LNCAP (cell line): ENCODE data around the gene STRN3.

Experiments
- TF ChIP-seq, protein P1 (sequence below): fragments of 450-650 bp; IDR thresholded peaks from 2 replicates; pipeline ENCODE4 v1.5.1; 2017; ENCODE audit warnings: mild to moderate bottlenecking

STRN3 gene

DNA sequence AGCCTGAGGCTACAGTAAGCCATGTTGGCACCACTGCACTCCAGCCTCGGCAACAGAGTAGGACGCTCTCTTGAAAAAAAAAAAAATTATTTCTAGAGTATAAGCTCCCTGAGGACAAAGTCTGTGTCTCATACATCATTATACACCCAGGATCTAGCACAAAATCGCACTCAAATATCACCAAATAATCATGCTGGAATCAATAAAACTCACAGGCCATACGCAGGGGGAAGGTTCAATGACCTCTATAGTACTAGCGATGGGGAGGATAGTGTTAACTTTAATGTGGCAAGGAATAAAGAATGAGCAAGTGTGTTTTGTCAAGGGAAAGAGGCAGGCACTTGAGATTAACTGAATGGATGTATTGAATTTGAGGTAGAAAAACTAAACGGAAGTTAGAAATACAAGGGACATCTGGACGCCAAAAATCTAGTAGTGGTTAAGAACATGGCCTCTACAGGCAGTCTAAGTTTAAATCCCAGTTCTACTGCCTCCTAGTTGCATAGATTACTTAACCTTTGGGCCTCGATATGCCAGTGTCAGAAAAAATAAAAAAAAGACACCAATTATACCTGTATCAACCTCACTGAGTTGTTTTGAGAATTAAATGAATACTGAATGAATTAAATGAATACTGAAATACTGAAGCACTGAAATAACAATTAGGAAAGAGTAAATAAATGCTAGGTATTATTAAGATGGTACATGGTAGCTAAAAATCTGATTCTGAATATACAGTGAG lies 5.2 kb downstream of the STRN3 start:
- TF ChIP-seq, protein P1, sequence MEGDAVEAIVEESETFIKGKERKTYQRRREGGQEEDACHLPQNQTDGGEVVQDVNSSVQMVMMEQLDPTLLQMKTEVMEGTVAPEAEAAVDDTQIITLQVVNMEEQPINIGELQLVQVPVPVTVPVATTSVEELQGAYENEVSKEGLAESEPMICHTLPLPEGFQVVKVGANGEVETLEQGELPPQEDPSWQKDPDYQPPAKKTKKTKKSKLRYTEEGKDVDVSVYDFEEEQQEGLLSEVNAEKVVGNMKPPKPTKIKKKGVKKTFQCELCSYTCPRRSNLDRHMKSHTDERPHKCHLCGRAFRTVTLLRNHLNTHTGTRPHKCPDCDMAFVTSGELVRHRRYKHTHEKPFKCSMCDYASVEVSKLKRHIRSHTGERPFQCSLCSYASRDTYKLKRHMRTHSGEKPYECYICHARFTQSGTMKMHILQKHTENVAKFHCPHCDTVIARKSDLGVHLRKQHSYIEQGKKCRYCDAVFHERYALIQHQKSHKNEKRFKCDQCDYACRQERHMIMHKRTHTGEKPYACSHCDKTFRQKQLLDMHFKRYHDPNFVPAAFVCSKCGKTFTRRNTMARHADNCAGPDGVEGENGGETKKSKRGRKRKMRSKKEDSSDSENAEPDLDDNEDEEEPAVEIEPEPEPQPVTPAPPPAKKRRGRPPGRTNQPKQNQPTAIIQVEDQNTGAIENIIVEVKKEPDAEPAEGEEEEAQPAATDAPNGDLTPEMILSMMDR = no peak

DNA sequence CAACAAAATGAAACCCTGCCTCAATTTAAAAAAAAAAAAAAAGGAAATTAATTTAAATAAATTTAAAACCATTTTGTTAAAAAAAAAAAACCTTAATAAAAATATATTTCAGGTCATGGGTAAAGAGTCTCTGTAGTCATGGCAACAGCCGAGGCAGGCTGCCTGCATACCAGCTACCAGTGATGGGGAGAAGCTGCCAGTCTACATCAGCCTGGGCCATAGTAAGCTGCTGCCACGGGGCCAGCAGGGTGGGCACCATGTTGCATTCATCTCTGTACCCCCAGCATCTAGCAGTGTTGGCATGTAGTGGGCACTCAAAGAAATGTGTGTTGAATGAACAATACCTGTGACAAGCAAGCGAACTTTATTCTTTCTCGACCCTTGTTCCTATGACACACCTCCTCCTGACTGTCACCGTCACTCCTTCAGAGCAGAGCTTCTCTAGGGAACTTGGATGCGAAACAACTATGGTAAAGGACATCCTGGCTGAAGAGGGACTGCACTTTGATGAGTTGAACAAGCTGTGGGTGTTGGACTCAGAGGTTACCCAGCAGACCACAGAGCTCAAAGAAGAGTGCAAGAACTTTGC lies 8.0 kb downstream of the STRN3 start:
- TF ChIP-seq, protein P1 = no peak

DNA sequence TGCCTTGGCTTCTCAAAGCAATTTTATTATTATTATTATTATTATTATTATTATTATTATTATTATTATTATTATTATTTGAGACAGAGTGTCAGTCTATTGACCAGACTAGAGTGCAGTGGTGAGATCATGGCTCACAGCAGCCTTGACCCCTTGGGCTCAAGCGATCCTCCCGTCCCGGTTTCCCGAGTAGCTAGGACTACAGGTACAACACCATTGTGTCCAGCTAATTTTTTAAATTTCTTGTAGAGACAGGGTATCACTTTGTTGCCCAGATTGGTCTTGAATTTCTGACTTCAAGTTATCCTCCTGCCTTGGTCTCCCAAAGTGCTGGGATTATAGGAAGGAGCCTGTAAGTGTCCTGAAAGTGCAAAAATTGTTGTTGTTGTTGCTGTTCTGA lies 12.3 kb downstream of the STRN3 start:
- TF ChIP-seq, protein P1 = no peak

GRCh38 chr14:31010935-31011334 lies 15.2 kb downstream of the STRN3 start:
- TF ChIP-seq, protein P1 = no peak

GRCh38 chr14:31009836-31010574 lies 16.2 kb downstream of the STRN3 start:
- TF ChIP-seq, protein P1 = no peak

DNA sequence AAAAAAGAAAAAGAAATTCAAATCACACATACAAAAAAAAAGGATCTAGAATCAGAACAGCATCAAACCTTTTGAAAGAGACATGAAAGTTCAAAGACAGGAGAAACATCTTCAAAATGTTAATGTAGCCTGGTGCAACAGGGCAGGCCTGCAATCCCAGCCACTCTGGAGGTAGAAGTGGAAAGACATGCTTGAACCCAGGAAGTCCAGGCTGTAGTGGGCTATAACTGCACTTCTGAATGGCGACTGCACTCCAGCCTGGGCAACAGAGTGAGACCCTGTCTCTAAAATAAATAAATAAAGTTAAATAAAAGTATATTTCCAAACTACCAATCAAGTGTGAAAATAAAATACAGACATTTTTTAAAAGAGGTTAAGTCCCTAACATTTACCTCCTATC lies 19.5 kb downstream of the STRN3 start:
- TF ChIP-seq, protein P1 = no peak

DNA sequence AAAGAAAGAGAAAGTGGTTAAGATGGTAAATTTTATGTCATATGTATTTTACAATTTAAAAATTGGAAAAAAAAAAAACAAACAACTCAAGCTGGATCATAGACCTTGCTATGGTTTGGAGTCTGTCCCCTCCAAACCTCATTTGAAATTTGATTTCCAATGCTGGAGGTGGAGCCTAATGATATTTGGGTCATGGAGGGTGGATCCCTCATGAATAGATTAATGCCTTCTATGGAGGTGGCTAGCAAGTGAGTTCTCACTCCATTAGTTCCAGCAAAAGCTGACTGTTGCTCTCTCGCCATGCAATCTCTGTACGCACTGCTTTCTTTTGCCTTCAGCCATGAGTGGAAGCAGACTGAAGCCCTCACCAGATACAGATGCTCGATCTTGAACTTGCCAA lies 22.9 kb downstream of the STRN3 start:
- TF ChIP-seq, protein P1 = no peak
